AG04450 (cell line): Measurements from ENCODE around the gene PKDCC. TPM values are rescaled to one million over a fixed set of nuclear protein-coding genes. Genes with fewer than 3 reads are reported as not detected.

ENCODE experiments used
- CTCF ChIA-PET: fragments of 300-600, 350-600 bp; formaldehyde crosslinking; extraction: SDS; loops from one replicate; lab custom pipeline; 2022; ENCODE audit warnings: antibody characterized with exemption, inconsistent platforms; lab: Charles Lee
- POLR2A ChIA-PET: fragments of 350-600 bp; formaldehyde crosslinking; extraction: SDS; loops from one replicate; lab custom pipeline; 2021; ENCODE audit warnings: antibody characterized with exemption, inconsistent platforms; lab: Yijun Ruan, JAX
- DNase-seq: peaks from one replicate; pipeline ENCODE4 v3.0.0-alpha.2; 2011; ENCODE audit warnings: low read depth, low spot score
- H3K27ac ChIP-seq: one replicate; pipeline ENCODE4 v1.5.1; 2012; ENCODE audit warnings: low read depth, low read length, control low read depth
- H3K27me3 ChIP-seq: one replicate; pipeline ENCODE4 v1.6.0; 2012; ENCODE audit warnings: low read length; ENCODE audit not compliant: control insufficient read depth, insufficient read depth
- H3K4me3 ChIP-seq: 2 replicates; pipeline ENCODE4 v1.5.1; 2011; ENCODE audit warnings: mild to moderate bottlenecking, low read depth, low read length, control low read depth
- H3K9me3 ChIP-seq: 2 replicates; pipeline ENCODE4 v1.5.1; 2012; ENCODE audit warnings: low read length; ENCODE audit not compliant: control insufficient read depth, insufficient read depth
- CTCF ChIP-seq: IDR thresholded peaks from 2 replicates; pipeline ENCODE4 v1.5.1; 2011; ENCODE audit warnings: low read depth, low read length, control low read depth, inconsistent platforms
- polyA plus RNA-seq: library from polyadenylated mRNA; depleted of rRNA; stranded (reverse); fragments of >200 nt; gene quantifications from 2 replicates; pipeline ENCODE4 v1.2.3, GENCODE V29; 2011

The PKDCC gene
- polyA plus RNA-seq, 1 experiment: 87.0 TPM

GRCh38 chr2:42001711-42002201 is 46.1 kb upstream of the PKDCC start:
- Histone ChIP-seq H3K27ac (no peak overlapping the region), H3K9me3 (peaks cover 10% of the 10 kb centered on the region), H3K27me3 (peaks cover 5% of the 10 kb centered on the region), H3K4me3 (no peak overlapping the region)
- ChIA-PET CTCF (no interaction called here), POLR2A (no interaction called here)
- TF ChIP-seq CTCF: no peak
- no peak for DNase-seq

GRCh38 chr2:42007551-42007950 is 40.3 kb upstream of the PKDCC start:
- TF ChIP-seq CTCF: no peak
- POLR2A ChIA-PET: no interaction called here
- no peak overlapping the region for H3K4me3 ChIP-seq
- no peak for DNase-seq
- CTCF ChIA-PET: no interaction called here
- peaks cover 4% of the 10 kb centered on the region for H3K27me3 ChIP-seq
- H3K9me3 ChIP-seq: peaks cover 10% of the 10 kb centered on the region
- no peak overlapping the region for H3K27ac ChIP-seq

- ChIA-PET POLR2A (no interaction called here), CTCF (interaction anchor here (1.2 kb wide), 1 partner anchor 139 kb away, joined by 4 read pairs; no protein-coding TSS in a partner anchor)
- no peak for TF ChIP-seq CTCF
- Histone ChIP-seq H3K9me3 (peaks cover 10% of the 10 kb centered on the region), H3K27ac (no peak overlapping the region), H3K27me3 (peaks cover 4% of the 10 kb centered on the region), H3K4me3 (no peak overlapping the region)
- DNase-seq: no peak
Observed at GRCh38 chr2:42008241-42008921, 39.4 kb upstream of the PKDCC start.

- peaks cover 4% of the 10 kb centered on the region for H3K27me3 ChIP-seq
- ChIA-PET CTCF (interaction anchor here (1.2 kb wide), 1 partner anchor 140 kb away, joined by 4 read pairs; no protein-coding TSS in a partner anchor), POLR2A (no interaction called here)
- no peaks in the 10 kb centered on the region for H3K9me3 ChIP-seq
- H3K27ac ChIP-seq: no peak overlapping the region
- no peak overlapping the region for H3K4me3 ChIP-seq
- DNase-seq: no peak
- TF ChIP-seq CTCF: no peak
Observed at GRCh38 chr2:42009657-42010580, 37.9 kb upstream of the PKDCC start.
